Measurements from ENCODE around the gene SLC25A34.

The SLC25A34 gene

DNA sequence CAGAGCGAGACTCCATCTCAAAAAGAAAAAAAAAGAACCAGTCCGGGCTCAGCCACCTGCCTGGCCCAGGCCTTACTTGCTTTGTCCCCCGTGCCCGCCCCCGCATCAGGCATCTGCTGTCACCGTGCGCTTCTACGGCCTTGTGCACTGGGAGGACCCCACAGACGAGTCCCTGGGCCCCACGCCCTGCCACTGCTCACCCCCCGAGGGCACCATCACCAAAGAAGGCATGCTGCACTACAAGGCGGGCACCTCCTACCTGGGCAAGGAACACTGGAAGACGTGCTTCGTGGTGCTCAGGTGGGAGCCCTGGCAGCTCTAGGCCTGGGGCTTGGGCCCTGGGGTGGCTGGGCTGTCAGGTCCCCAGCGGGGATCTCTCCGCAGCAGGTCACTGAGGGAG is 5.6 kb upstream of the SLC25A34 start:
- Histone ChIP-seq H3K4me1 (ENCODE audit: insufficient read depth, poor library complexity, severe bottlenecking) (no peaks in the 10 kb centered on the region), H3K4me3 (ENCODE audit: severe bottlenecking) (no peak overlapping the region), H3K36me3 (ENCODE audit: low read depth) (peaks cover 42% of the 10 kb centered on the region), H3K27ac (ENCODE audit: poor library complexity, severe bottlenecking) (no peak overlapping the region), H3K27me3 (ENCODE audit: insufficient read depth, poor library complexity, severe bottlenecking) (no peaks in the 10 kb centered on the region), H3K9me3 (ENCODE audit: severe bottlenecking) (no peaks in the 10 kb centered on the region)
- no peak for ATAC-seq (ENCODE audit: low read depth)
- peak; percentile 56 for DNase-seq (ENCODE audit: low spot score)
- no peak for TF ChIP-seq CTCF (IDR thresholded peaks at IDR 0.05; ENCODE audit: poor library complexity, severe bottlenecking)

GRCh38 chr1:15730936-15731335 is 5.1 kb upstream of the SLC25A34 start:
- H3K27me3 ChIP-seq (ENCODE audit: insufficient read depth, poor library complexity, severe bottlenecking) = no peaks in the 10 kb centered on the region
- no peaks in the 10 kb centered on the region for H3K4me1 ChIP-seq (ENCODE audit: insufficient read depth, poor library complexity, severe bottlenecking)
- H3K27ac ChIP-seq (ENCODE audit: poor library complexity, severe bottlenecking) = no peak overlapping the region
- H3K36me3 ChIP-seq (ENCODE audit: low read depth) = peaks cover 40% of the 10 kb centered on the region
- H3K9me3 ChIP-seq (ENCODE audit: severe bottlenecking) = no peaks in the 10 kb centered on the region
- TF ChIP-seq CTCF (IDR thresholded peaks at IDR 0.05; ENCODE audit: poor library complexity, severe bottlenecking) = no peak
- DNase-seq (ENCODE audit: low spot score) = peak; percentile 41
- no peak overlapping the region for H3K4me3 ChIP-seq (ENCODE audit: severe bottlenecking)
- no peak for ATAC-seq (ENCODE audit: low read depth)

DNA sequence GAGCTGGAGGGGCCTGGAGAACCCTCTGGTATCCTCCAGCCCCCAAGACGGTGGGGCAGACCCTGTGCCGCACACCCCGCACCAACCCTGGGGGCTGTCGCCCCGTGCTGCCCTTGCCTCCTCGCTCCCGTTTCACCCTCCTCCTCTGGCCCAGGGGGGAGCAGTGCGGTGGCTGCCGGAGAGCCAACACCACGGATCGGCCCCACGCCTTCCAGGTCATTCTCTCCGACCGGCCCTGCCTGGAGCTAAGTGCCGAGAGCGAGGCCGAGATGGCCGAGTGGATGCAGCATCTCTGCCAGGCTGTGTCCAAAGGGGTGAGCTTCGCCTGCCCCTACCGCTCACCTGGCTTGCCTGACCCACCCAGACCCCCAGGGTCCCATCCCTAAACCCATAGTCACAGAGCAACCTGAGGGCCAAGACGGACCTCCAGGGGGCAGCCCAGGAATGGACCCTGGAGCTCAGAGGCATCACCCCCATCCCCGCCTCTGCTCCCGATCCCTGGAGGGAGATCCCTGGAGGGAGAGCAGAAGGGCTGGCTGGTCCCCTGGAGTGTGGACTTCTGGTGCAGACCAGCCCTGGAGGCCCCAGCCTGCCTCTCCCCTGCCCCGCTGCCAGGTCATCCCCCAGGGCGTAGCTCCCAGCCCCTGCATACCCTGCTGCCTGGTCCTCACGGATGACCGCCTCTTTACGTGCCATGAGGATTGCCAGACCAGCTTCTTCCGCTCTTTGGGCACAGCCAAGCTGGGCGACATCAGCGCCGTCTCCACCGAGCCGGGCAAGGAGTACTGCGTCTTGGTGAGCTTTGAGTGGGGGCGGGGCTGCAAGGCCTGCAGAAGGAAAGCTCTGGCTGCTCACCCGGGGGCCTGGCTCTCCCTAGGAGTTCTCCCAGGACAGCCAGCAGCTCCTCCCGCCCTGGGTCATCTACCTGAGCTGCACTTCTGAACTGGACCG is 4.0 kb upstream of the SLC25A34 start:
- Histone ChIP-seq H3K9me3 (ENCODE audit: severe bottlenecking) (no peaks in the 10 kb centered on the region), H3K4me3 (ENCODE audit: severe bottlenecking) (no peak overlapping the region), H3K4me1 (ENCODE audit: insufficient read depth, poor library complexity, severe bottlenecking) (no peaks in the 10 kb centered on the region), H3K27ac (ENCODE audit: poor library complexity, severe bottlenecking) (no peak overlapping the region), H3K36me3 (ENCODE audit: low read depth) (peaks cover 39% of the 10 kb centered on the region), H3K27me3 (ENCODE audit: insufficient read depth, poor library complexity, severe bottlenecking) (no peaks in the 10 kb centered on the region)
- ATAC-seq (ENCODE audit: low read depth) (no peak), DNase-seq (ENCODE audit: low spot score) (peak; percentile 75)
- no peak for TF ChIP-seq CTCF (IDR thresholded peaks at IDR 0.05; ENCODE audit: poor library complexity, severe bottlenecking)

- peaks cover 36% of the 10 kb centered on the region for H3K36me3 ChIP-seq (ENCODE audit: low read depth)
- H3K4me3 ChIP-seq (ENCODE audit: severe bottlenecking) = no peak overlapping the region
- no peaks in the 10 kb centered on the region for H3K27me3 ChIP-seq (ENCODE audit: insufficient read depth, poor library complexity, severe bottlenecking)
- no peak for TF ChIP-seq CTCF (IDR thresholded peaks at IDR 0.05; ENCODE audit: poor library complexity, severe bottlenecking)
- H3K4me1 ChIP-seq (ENCODE audit: insufficient read depth, poor library complexity, severe bottlenecking) = no peaks in the 10 kb centered on the region
- H3K9me3 ChIP-seq (ENCODE audit: severe bottlenecking) = no peaks in the 10 kb centered on the region
- peak; percentile 36 for DNase-seq (ENCODE audit: low spot score)
- H3K27ac ChIP-seq (ENCODE audit: poor library complexity, severe bottlenecking) = no peak overlapping the region
- no peak for ATAC-seq (ENCODE audit: low read depth)
These were observed 3.4 kb upstream of the SLC25A34 start for GRCh38 chr1:15732686-15733081.

GRCh38 chr1:15733218-15733725 is 2.8 kb upstream of the SLC25A34 start:
- H3K36me3 ChIP-seq (ENCODE audit: low read depth) = peaks cover 30% of the 10 kb centered on the region
- H3K9me3 ChIP-seq (ENCODE audit: severe bottlenecking) = no peaks in the 10 kb centered on the region
- no peaks in the 10 kb centered on the region for H3K4me1 ChIP-seq (ENCODE audit: insufficient read depth, poor library complexity, severe bottlenecking)
- H3K4me3 ChIP-seq (ENCODE audit: severe bottlenecking) = no peak overlapping the region
- ATAC-seq (ENCODE audit: low read depth) (no peak), DNase-seq (ENCODE audit: low spot score) (peak; percentile 50)
- H3K27ac ChIP-seq (ENCODE audit: poor library complexity, severe bottlenecking) = no peak overlapping the region
- H3K27me3 ChIP-seq (ENCODE audit: insufficient read depth, poor library complexity, severe bottlenecking) = no peaks in the 10 kb centered on the region
- TF ChIP-seq CTCF (IDR thresholded peaks at IDR 0.05; ENCODE audit: poor library complexity, severe bottlenecking) = no peak

Measured in RWPE2 (cell line).